Activated CD8-positive, alpha-beta memory T cell treated with anti-CD3 and anti-CD28 coated beads for 36 hours (primary cell): ENCODE results near the gene TSPAN9. TPM values are rescaled to one million over a fixed set of nuclear protein-coding genes. Genes with fewer than 3 reads are reported as not detected.

Experiments
- CTCF ChIA-PET: fragments of 350-600 bp; sonication (Branson Sonifier 250); formaldehyde crosslinking; loops from one replicate; lab custom pipeline; 2021; ENCODE audit warnings: antibody characterized with exemption; lab: Charles Lee
- POLR2A ChIA-PET: fragments of 350-600 bp; sonication (Branson Sonifier 250); formaldehyde crosslinking; loops from one replicate; lab custom pipeline; 2021; ENCODE audit warnings: antibody characterized with exemption; lab: Charles Lee
- total RNA-seq, 2 experiments: library from RNA; stranded (reverse); gene quantifications; one replicate each; pipeline ENCODE4 v1.2.3, GENCODE V29; 2021

TSPAN9 gene
- total RNA-seq, 2 experiments from 2014 or later: 0.29 to 0.40 TPM

- POLR2A ChIA-PET: no interaction called here
- CTCF ChIA-PET: no interaction called here
Measured at GRCh38 chr12:3317481-3317815, 240.3 kb downstream of the TSPAN9 start.

GRCh38 chr12:3317841-3318501 is 240.8 kb downstream of the TSPAN9 start:
- POLR2A ChIA-PET: no interaction called here

GRCh38 chr12:3319723-3320492 is 242.7 kb downstream of the TSPAN9 start:
- ChIA-PET POLR2A (no interaction called here), CTCF (no interaction called here)

More at GRCh38 chr12:3317841-3318501, 240.8 kb downstream of the TSPAN9 start:
- CTCF ChIA-PET: no interaction called here

- CTCF ChIA-PET: no interaction called here
- POLR2A ChIA-PET: no interaction called here
Measured at GRCh38 chr12:3320881-3321509, 243.8 kb downstream of the TSPAN9 start.

- POLR2A ChIA-PET: no interaction called here
- CTCF ChIA-PET: no interaction called here
Measured at GRCh38 chr12:3321881-3322280, 244.7 kb downstream of the TSPAN9 start.

- ChIA-PET CTCF (interaction anchor here (0.8 kb wide), 1 partner anchor 23 kb away, joined by 3 read pairs; no protein-coding TSS in a partner anchor), POLR2A (no interaction called here)
Measured at GRCh38 chr12:3323002-3323685, 246.0 kb downstream of the TSPAN9 start.

GRCh38 chr12:3325736-3326135 is 248.6 kb downstream of the TSPAN9 start:
- ChIA-PET POLR2A (no interaction called here), CTCF (no interaction called here)

- ChIA-PET CTCF (no interaction called here), POLR2A (no interaction called here)
Measured at GRCh38 chr12:3326156-3326849, 249.1 kb downstream of the TSPAN9 start.

GRCh38 chr12:3326850-3327780 is 249.9 kb downstream of the TSPAN9 start:
- ChIA-PET CTCF (interaction anchor here (2.1 kb wide), 1 partner anchor 26 kb away, joined by 4 read pairs; no protein-coding TSS in a partner anchor), POLR2A (no interaction called here)

GRCh38 chr12:3328081-3328480 is 250.9 kb downstream of the TSPAN9 start:
- ChIA-PET POLR2A (no interaction called here), CTCF (interaction anchor here (2.1 kb wide), 1 partner anchor 27 kb away, joined by 4 read pairs; no protein-coding TSS in a partner anchor)

GRCh38 chr12:3328571-3328970 is 251.4 kb downstream of the TSPAN9 start:
- ChIA-PET POLR2A (no interaction called here), CTCF (interaction anchor here (2.1 kb wide), 1 partner anchor 28 kb away, joined by 4 read pairs; no protein-coding TSS in a partner anchor)

GRCh38 chr12:3329361-3329760 is 252.2 kb downstream of the TSPAN9 start:
- CTCF ChIA-PET: no interaction called here

GRCh38 chr12:3330976-3331510 is 253.9 kb downstream of the TSPAN9 start:
- ChIA-PET POLR2A (no interaction called here), CTCF (interaction anchor here (1.4 kb wide), 1 partner anchor 31 kb away, joined by 3 read pairs; no protein-coding TSS in a partner anchor)

More at GRCh38 chr12:3329361-3329760, 252.2 kb downstream of the TSPAN9 start:
- POLR2A ChIA-PET: no interaction called here

GRCh38 chr12:3332188-3332587 is 255.0 kb downstream of the TSPAN9 start:
- POLR2A ChIA-PET: no interaction called here
- CTCF ChIA-PET: interaction anchor here (1.4 kb wide), 1 partner anchor 32 kb away, joined by 3 read pairs; no protein-coding TSS in a partner anchor

GRCh38 chr12:3333583-3333982 is 256.4 kb downstream of the TSPAN9 start:
- CTCF ChIA-PET: no interaction called here
- POLR2A ChIA-PET: no interaction called here

GRCh38 chr12:3333991-3334391 is 256.8 kb downstream of the TSPAN9 start:
- ChIA-PET CTCF (no interaction called here), POLR2A (no interaction called here)

- CTCF ChIA-PET: interaction anchor here (1.3 kb wide), 1 partner anchor 35 kb away, joined by 5 read pairs; no protein-coding TSS in a partner anchor
- POLR2A ChIA-PET: no interaction called here
Measured at GRCh38 chr12:3335078-3335487, 257.9 kb downstream of the TSPAN9 start.
